ENCODE measurements around the gene PKD1L1.
"Not testable (repeated sequence)": the region's sequence is repeated elsewhere in the genome, so short reads cannot be mapped to it uniquely, and the experiment has no call there.

Gene PKD1L1

GRCh38 chr7:47948141-47948790 is at the start of gene PKD1L1:
TSS of gene PKD1L1 (minus strand) at chr7:47948466. CDS start at chr7:47948440, 26 bp downstream.
- Histone ChIP-seq H3K36me3 (ENCODE audit: insufficient read depth, low read length) (no peaks in the 10 kb centered on the region), H3K27me3 (ENCODE audit: insufficient read depth, low read length) (no peaks in the 10 kb centered on the region), H3K4me3 (ENCODE audit: low read length) (no peak within 1 kb of the TSS), H2AFZ (ENCODE audit: low read depth, low read length) (no peak within 1 kb of the TSS), H3K9me3 (ENCODE audit: low read length) (no peaks in the 10 kb centered on the region), H3K4me1 (ENCODE audit: insufficient read depth, low read length) (no peaks in the 10 kb centered on the region)

GRCh38 chr7:47992446-47992845 is 44.2 kb upstream of the PKD1L1 start:
- Histone ChIP-seq H3K4me1 (ENCODE audit: insufficient read depth, low read length) (no peaks in the 10 kb centered on the region), H3K4me3 (ENCODE audit: low read length) (peak overlapping the region; percentile 48), H3K27me3 (ENCODE audit: insufficient read depth, low read length) (no peaks in the 10 kb centered on the region), H3K36me3 (ENCODE audit: insufficient read depth, low read length) (no peaks in the 10 kb centered on the region), H3K9me3 (ENCODE audit: low read length) (no peaks in the 10 kb centered on the region), H2AFZ (ENCODE audit: low read depth, low read length) (peak overlapping the region; percentile 6)

- Histone ChIP-seq H3K27me3 (ENCODE audit: insufficient read depth, low read length) (no peaks in the 10 kb centered on the region), H3K4me1 (ENCODE audit: insufficient read depth, low read length) (no peaks in the 10 kb centered on the region), H3K4me3 (ENCODE audit: low read length) (peak overlapping the region; percentile 48), H2AFZ (ENCODE audit: low read depth, low read length) (peak overlapping the region; percentile 6), H3K36me3 (ENCODE audit: insufficient read depth, low read length) (no peaks in the 10 kb centered on the region), H3K9me3 (ENCODE audit: low read length) (no peaks in the 10 kb centered on the region)
Measured at GRCh38 chr7:47991741-47992311, 43.6 kb upstream of the PKD1L1 start.

GRCh38 chr7:47991270-47991669 is 43.0 kb upstream of the PKD1L1 start:
- Histone ChIP-seq H3K36me3 (ENCODE audit: insufficient read depth, low read length) (no peaks in the 10 kb centered on the region), H2AFZ (ENCODE audit: low read depth, low read length) (peak overlapping the region; percentile 6), H3K4me1 (ENCODE audit: insufficient read depth, low read length) (no peaks in the 10 kb centered on the region), H3K27me3 (ENCODE audit: insufficient read depth, low read length) (no peaks in the 10 kb centered on the region), H3K9me3 (ENCODE audit: low read length) (no peaks in the 10 kb centered on the region), H3K4me3 (ENCODE audit: low read length) (peak overlapping the region; percentile 48)

GRCh38 chr7:47990592-47990991 is 42.3 kb upstream of the PKD1L1 start:
- Histone ChIP-seq H3K27me3 (ENCODE audit: insufficient read depth, low read length) (no peaks in the 10 kb centered on the region), H3K4me1 (ENCODE audit: insufficient read depth, low read length) (no peaks in the 10 kb centered on the region), H2AFZ (ENCODE audit: low read depth, low read length) (no peak overlapping the region), H3K36me3 (ENCODE audit: insufficient read depth, low read length) (no peaks in the 10 kb centered on the region), H3K4me3 (ENCODE audit: low read length) (no peak overlapping the region), H3K9me3 (ENCODE audit: low read length) (no peaks in the 10 kb centered on the region)

GRCh38 chr7:47989607-47990400 is 41.5 kb upstream of the PKD1L1 start:
- not testable (repeated sequence) for H3K9me3 ChIP-seq (ENCODE audit: low read length); H2AFZ ChIP-seq (ENCODE audit: low read depth, low read length); H3K36me3 ChIP-seq (ENCODE audit: insufficient read depth, low read length); H3K27me3 ChIP-seq (ENCODE audit: insufficient read depth, low read length); H3K4me1 ChIP-seq (ENCODE audit: insufficient read depth, low read length); H3K4me3 ChIP-seq (ENCODE audit: low read length)

GRCh38 chr7:47988496-47989386 is 40.5 kb upstream of the PKD1L1 start:
- Histone ChIP-seq H3K27me3 (ENCODE audit: insufficient read depth, low read length) (no peaks in the 10 kb centered on the region), H3K9me3 (ENCODE audit: low read length) (no peaks in the 10 kb centered on the region), H2AFZ (ENCODE audit: low read depth, low read length) (no peak overlapping the region), H3K36me3 (ENCODE audit: insufficient read depth, low read length) (no peaks in the 10 kb centered on the region), H3K4me1 (ENCODE audit: insufficient read depth, low read length) (no peaks in the 10 kb centered on the region), H3K4me3 (ENCODE audit: low read length) (no peak overlapping the region)

- peaks cover 7% of the 10 kb centered on the region for H3K4me1 ChIP-seq (ENCODE audit: insufficient read depth, low read length)
- no peaks in the 10 kb centered on the region for H3K27me3 ChIP-seq (ENCODE audit: insufficient read depth, low read length)
- H2AFZ ChIP-seq (ENCODE audit: low read depth, low read length): no peak overlapping the region
- no peaks in the 10 kb centered on the region for H3K9me3 ChIP-seq (ENCODE audit: low read length)
- no peak overlapping the region for H3K4me3 ChIP-seq (ENCODE audit: low read length)
- H3K36me3 ChIP-seq (ENCODE audit: insufficient read depth, low read length): peaks cover 2% of the 10 kb centered on the region
Measured at GRCh38 chr7:47982610-47983009, 34.3 kb upstream of the PKD1L1 start.

- H3K36me3 ChIP-seq (ENCODE audit: insufficient read depth, low read length): peaks cover 20% of the 10 kb centered on the region
- not testable (repeated sequence) for H3K4me1 ChIP-seq (ENCODE audit: insufficient read depth, low read length); H2AFZ ChIP-seq (ENCODE audit: low read depth, low read length); H3K9me3 ChIP-seq (ENCODE audit: low read length); H3K4me3 ChIP-seq (ENCODE audit: low read length); H3K27me3 ChIP-seq (ENCODE audit: insufficient read depth, low read length)
Measured at GRCh38 chr7:47980648-47981047, 32.4 kb upstream of the PKD1L1 start.

- H3K4me3 ChIP-seq (ENCODE audit: low read length): peak overlapping the region; percentile 63
Measured at GRCh38 chr7:47979832-47980181, 31.5 kb upstream of the PKD1L1 start.

GRCh38 chr7:47979145-47979831 is 31.0 kb upstream of the PKD1L1 start, which contains the start of gene HUS1:
TSS of gene HUS1 (minus strand) at chr7:47979615. CDS start at chr7:47979519, 96 bp downstream.
- Histone ChIP-seq H2AFZ (ENCODE audit: low read depth, low read length) (peak within 1 kb of the TSS; percentile 33), H3K4me3 (ENCODE audit: low read length) (peak within 1 kb of the TSS; percentile 63), H3K27me3 (ENCODE audit: insufficient read depth, low read length) (no peaks in the 10 kb centered on the region), H3K9me3 (ENCODE audit: low read length) (no peaks in the 10 kb centered on the region), H3K36me3 (ENCODE audit: insufficient read depth, low read length) (peaks cover 30% of the 10 kb centered on the region), H3K4me1 (ENCODE audit: insufficient read depth, low read length) (peaks cover 7% of the 10 kb centered on the region)

More at GRCh38 chr7:47979832-47980181, 31.5 kb upstream of the PKD1L1 start:
- H3K9me3 ChIP-seq (ENCODE audit: low read length): no peaks in the 10 kb centered on the region
- H3K27me3 ChIP-seq (ENCODE audit: insufficient read depth, low read length): no peaks in the 10 kb centered on the region
- peak overlapping the region; percentile 33 for H2AFZ ChIP-seq (ENCODE audit: low read depth, low read length)
- H3K36me3 ChIP-seq (ENCODE audit: insufficient read depth, low read length): peaks cover 25% of the 10 kb centered on the region
- H3K4me1 ChIP-seq (ENCODE audit: insufficient read depth, low read length): peaks cover 7% of the 10 kb centered on the region

GRCh38 chr7:47978790-47979144 is 30.5 kb upstream of the PKD1L1 start:
- H2AFZ ChIP-seq (ENCODE audit: low read depth, low read length): peak overlapping the region; percentile 33
- H3K36me3 ChIP-seq (ENCODE audit: insufficient read depth, low read length): peaks cover 34% of the 10 kb centered on the region
- H3K4me3 ChIP-seq (ENCODE audit: low read length): peak overlapping the region; percentile 63
- H3K27me3 ChIP-seq (ENCODE audit: insufficient read depth, low read length): no peaks in the 10 kb centered on the region
- no peaks in the 10 kb centered on the region for H3K9me3 ChIP-seq (ENCODE audit: low read length)
- H3K4me1 ChIP-seq (ENCODE audit: insufficient read depth, low read length): peaks cover 7% of the 10 kb centered on the region
